SU-DHL-6 (cell line): Measurements from ENCODE around the gene ANKRD39.
"Not testable (repeated sequence)": the region's sequence is repeated elsewhere in the genome, so short reads cannot be mapped to it uniquely, and the experiment has no call there.

Experiments used
- H2AFZ ChIP-seq: fragments of 200-600 bp; sonication (generic); 2 replicates; pipeline ENCODE4 v1.6.1; 2014; ENCODE audit warnings: low read depth, mild to moderate bottlenecking, moderate library complexity, mixed read lengths, antibody characterized with exemption, low read length; ENCODE audit not compliant: severe bottlenecking
- H3F3A ChIP-seq: fragments of 200-600 bp; shearing (Covaris generic); 2 replicates; pipeline ENCODE4 v1.6.0; 2016; ENCODE audit warnings: antibody characterized with exemption, mild to moderate bottlenecking; ENCODE audit not compliant: insufficient read depth
- H3K27ac ChIP-seq: fragments of 200-600 bp; sonication (generic); 2 replicates; pipeline ENCODE4 v1.5.1; 2016; ENCODE audit warnings: low read depth, mild to moderate bottlenecking, low read length, moderate library complexity, mixed read lengths
- H3K27me3 ChIP-seq: fragments of 200-600 bp; sonication (generic), shearing (Covaris generic); 2 replicates; pipeline ENCODE4 v1.6.0; 2014; ENCODE audit warnings: mild to moderate bottlenecking, low read length
- H3K36me3 ChIP-seq: fragments of 200-600 bp; sonication (generic); 2 replicates; pipeline ENCODE4 v1.6.1; 2014; ENCODE audit warnings: mild to moderate bottlenecking, low read length, mixed read lengths
- H3K4me2 ChIP-seq: fragments of 300-600, 200-600 bp; shearing (Covaris generic), sonication (generic); 2 replicates; pipeline ENCODE4 v1.6.0; 2014; ENCODE audit warnings: low read length, low read depth, mild to moderate bottlenecking; ENCODE audit not compliant: poor library complexity, severe bottlenecking
- H3K4me3 ChIP-seq: fragments of 200-600 bp; sonication (generic); 2 replicates; pipeline ENCODE4 v1.5.1; 2014; ENCODE audit warnings: antibody characterized with exemption, low read length, mild to moderate bottlenecking, mixed read lengths; ENCODE audit not compliant: insufficient read depth, poor library complexity, severe bottlenecking
- H3K79me2 ChIP-seq: fragments of 200-600 bp; sonication (generic); 2 replicates; pipeline ENCODE4 v1.6.1; 2014; ENCODE audit warnings: mild to moderate bottlenecking, low read length, moderate library complexity; ENCODE audit not compliant: insufficient read depth
- H3K9ac ChIP-seq: fragments of 200-600 bp; sonication (generic); 2 replicates; pipeline ENCODE4 v1.7.0; 2014; ENCODE audit warnings: mild to moderate bottlenecking, low read length
- H3K9me2 ChIP-seq: fragments of 200-600 bp; sonication (generic); replicated peaks from 2 replicates; pipeline ENCODE4 v1.6.1; 2014; ENCODE audit warnings: low read length; ENCODE audit not compliant: insufficient read depth
- H3K9me3 ChIP-seq: fragments of 200-600 bp; sonication (generic); 2 replicates; pipeline ENCODE4 v1.6.1; 2014; ENCODE audit warnings: low read length, mixed read lengths; ENCODE audit not compliant: insufficient read depth
- H4K20me1 ChIP-seq: fragments of 200-600 bp; sonication (generic); 2 replicates; pipeline ENCODE4 v1.6.1; 2014; ENCODE audit warnings: low read depth, mild to moderate bottlenecking, antibody characterized with exemption, low read length, moderate library complexity, mixed read lengths
- EZH2phosphoT487 ChIP-seq: fragments of 200-600 bp; sonication (generic), shearing (Covaris generic); conservative IDR thresholded peaks from 2 replicates; pipeline ENCODE4 v1.6.1; 2018; ENCODE audit warnings: mild to moderate bottlenecking, antibody characterized with exemption, low read length, moderate library complexity, mixed read lengths
- TF ChIP-seq, protein P1 (sequence below): fragments of 200-600 bp; sonication (generic); IDR thresholded peaks from one replicate; pipeline ENCODE4 v1.5.1; 2017; ENCODE audit warnings: antibody characterized with exemption, mild to moderate bottlenecking, low read length, moderate library complexity; ENCODE audit not compliant: insufficient read depth, poor library complexity, severe bottlenecking

Gene ANKRD39

DNA sequence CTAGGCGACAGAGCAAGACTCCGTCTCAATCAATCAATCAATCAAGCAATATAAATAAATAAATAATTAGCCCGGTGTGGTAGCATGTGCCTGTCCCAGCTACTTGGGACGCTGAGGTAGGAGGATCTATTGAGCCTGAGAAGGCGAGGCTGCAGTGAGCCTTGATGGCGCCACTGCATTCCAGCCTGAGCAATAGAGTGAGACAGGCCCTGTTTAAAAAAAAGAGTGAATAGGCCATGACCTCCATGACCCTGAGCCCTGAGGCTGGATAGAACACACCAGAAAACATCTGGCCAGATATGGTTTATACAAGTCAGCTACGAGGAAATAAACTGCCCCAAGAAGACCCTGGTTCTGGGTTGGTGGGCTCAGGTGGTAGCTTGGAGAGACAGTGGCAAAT lies 32.4 kb upstream of the ANKRD39 start:
- Histone ChIP-seq H3K4me2 (no peak overlapping the region), H3F3A (no peaks in the 10 kb centered on the region), H3K9me2 (no peaks in the 10 kb centered on the region), H3K36me3 (no peaks in the 10 kb centered on the region), H3K27ac (no peak overlapping the region), H3K27me3 (no peaks in the 10 kb centered on the region), H3K9ac (no peak overlapping the region), H4K20me1 (no peaks in the 10 kb centered on the region), H3K4me3 (no peak overlapping the region), H3K9me3 (no peaks in the 10 kb centered on the region), H3K79me2 (no peaks in the 10 kb centered on the region), H2AFZ (no peak overlapping the region)
- no peak for TF ChIP-seq EZH2phosphoT487
- TF ChIP-seq, protein P1, sequence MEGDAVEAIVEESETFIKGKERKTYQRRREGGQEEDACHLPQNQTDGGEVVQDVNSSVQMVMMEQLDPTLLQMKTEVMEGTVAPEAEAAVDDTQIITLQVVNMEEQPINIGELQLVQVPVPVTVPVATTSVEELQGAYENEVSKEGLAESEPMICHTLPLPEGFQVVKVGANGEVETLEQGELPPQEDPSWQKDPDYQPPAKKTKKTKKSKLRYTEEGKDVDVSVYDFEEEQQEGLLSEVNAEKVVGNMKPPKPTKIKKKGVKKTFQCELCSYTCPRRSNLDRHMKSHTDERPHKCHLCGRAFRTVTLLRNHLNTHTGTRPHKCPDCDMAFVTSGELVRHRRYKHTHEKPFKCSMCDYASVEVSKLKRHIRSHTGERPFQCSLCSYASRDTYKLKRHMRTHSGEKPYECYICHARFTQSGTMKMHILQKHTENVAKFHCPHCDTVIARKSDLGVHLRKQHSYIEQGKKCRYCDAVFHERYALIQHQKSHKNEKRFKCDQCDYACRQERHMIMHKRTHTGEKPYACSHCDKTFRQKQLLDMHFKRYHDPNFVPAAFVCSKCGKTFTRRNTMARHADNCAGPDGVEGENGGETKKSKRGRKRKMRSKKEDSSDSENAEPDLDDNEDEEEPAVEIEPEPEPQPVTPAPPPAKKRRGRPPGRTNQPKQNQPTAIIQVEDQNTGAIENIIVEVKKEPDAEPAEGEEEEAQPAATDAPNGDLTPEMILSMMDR, result no peak

DNA sequence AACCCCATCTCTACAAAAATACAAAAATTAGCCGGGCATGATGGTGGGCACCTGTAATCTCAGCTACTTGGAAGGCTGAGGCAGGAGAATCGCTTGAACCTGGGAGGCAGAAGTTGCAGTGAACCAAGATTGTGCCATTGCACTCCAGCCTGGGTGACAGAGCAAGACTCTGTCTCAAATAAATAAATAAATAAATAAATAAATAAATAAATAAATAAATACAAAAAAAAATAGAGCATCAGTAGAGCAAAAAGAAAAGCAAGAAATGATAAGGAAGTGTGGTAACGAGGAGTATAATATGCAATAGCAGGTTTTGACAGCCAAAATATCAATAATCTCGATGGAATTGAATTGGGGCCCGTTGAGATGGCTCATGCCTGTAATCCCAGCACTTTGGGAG lies 31.7 kb upstream of the ANKRD39 start:
- H3K79me2 ChIP-seq, H3K27me3 ChIP-seq, H3K4me3 ChIP-seq, H3K9ac ChIP-seq, H4K20me1 ChIP-seq, H3K27ac ChIP-seq, H3K9me2 ChIP-seq, H3F3A ChIP-seq, H3K36me3 ChIP-seq, H2AFZ ChIP-seq, H3K4me2 ChIP-seq, H3K9me3 ChIP-seq: not testable (repeated sequence)

DNA sequence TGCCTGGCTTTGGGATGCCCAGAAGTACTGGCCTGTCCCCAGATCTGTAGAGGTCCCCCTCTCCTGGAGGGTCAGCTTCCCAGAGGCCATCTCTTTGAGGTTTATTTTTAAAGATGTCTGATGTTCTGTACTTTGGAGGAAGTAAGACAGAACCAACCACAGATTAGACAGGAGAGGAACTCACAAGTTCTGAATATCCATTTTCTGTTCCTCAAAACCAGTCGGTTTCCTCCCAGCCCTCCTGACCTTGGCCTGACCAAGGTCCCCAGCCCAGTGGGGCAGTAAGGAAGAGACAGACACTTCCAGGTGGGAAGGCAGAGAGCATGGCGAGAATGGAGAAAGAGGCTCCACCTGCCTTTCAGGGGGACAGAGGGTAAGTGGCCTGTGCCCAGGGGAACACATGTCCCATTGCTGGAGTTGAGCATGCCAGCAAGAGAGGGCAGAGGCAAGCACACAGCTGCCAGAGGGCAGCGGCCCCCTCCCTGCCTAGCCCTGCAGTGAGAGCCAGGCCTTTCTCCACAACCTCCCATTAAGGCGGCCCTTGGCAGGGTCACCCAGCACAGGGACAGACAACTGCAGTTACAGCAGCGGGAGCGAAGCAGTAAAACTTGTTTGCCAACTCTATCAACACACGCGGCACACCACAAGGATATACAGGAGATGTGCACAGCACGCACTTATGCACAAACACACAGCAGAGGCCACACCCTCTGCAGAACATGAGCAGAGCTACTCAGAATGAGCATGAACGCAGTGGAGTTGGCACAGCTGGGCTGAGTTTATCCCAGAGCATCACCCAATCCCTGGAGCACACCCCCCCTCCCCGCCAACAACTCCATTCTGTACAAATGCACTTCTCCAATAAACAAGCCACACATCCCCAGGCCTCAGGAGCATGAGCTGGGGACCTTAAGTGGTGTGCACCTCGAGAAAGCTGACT lies 30.5 kb upstream of the ANKRD39 start:
- TF ChIP-seq, protein P1, result no peak
- TF ChIP-seq EZH2phosphoT487, result no peak
- Histone ChIP-seq H3K9ac (no peak overlapping the region), H3K27ac (no peak overlapping the region), H3K4me2 (no peak overlapping the region), H3F3A (no peaks in the 10 kb centered on the region), H3K27me3 (no peaks in the 10 kb centered on the region), H2AFZ (no peak overlapping the region), H3K79me2 (no peaks in the 10 kb centered on the region), H3K36me3 (no peaks in the 10 kb centered on the region), H3K9me3 (no peaks in the 10 kb centered on the region), H3K4me3 (no peak overlapping the region), H4K20me1 (no peaks in the 10 kb centered on the region), H3K9me2 (no peaks in the 10 kb centered on the region)

GRCh38 chr2:96887493-96888012 lies 29.7 kb upstream of the ANKRD39 start:
- Histone ChIP-seq H3K36me3 (no peaks in the 10 kb centered on the region), H3K4me2 (no peak overlapping the region), H3K27me3 (no peaks in the 10 kb centered on the region), H2AFZ (no peak overlapping the region), H3K9ac (no peak overlapping the region), H3F3A (no peaks in the 10 kb centered on the region), H3K27ac (no peak overlapping the region), H3K4me3 (no peak overlapping the region), H3K9me3 (no peaks in the 10 kb centered on the region), H4K20me1 (no peaks in the 10 kb centered on the region), H3K9me2 (no peaks in the 10 kb centered on the region), H3K79me2 (no peaks in the 10 kb centered on the region)
- TF ChIP-seq, protein P1, result no peak
- no peak for TF ChIP-seq EZH2phosphoT487
